Mucosa of rectum (tissue), 2 donors: ENCODE measurements around the gene SIN3B.

Source experiments
- H3K27ac ChIP-seq, 2 donors: one replicate each; pipeline ENCODE4 v1.7.0; 2013; ENCODE audit warnings: inconsistent platforms in 2 of 2, low read depth in 2 of 2, low read length in 2 of 2
- H3K27me3 ChIP-seq, 2 donors: one replicate each; pipeline ENCODE4 v1.7.0; 2013; ENCODE audit warnings: low read length in 2 of 2; ENCODE audit not compliant: control insufficient read depth in 2 of 2, insufficient read depth in 2 of 2
- H3K36me3 ChIP-seq, 2 donors: one replicate each; pipeline ENCODE4 v1.7.0; 2013; ENCODE audit warnings: low read length in 2 of 2; ENCODE audit not compliant: control insufficient read depth in 2 of 2, insufficient read depth in 2 of 2
- H3K4me1 ChIP-seq, 2 donors: one replicate each; pipeline ENCODE4 v1.7.0; 2013; ENCODE audit warnings: low read length in 2 of 2, mild to moderate bottlenecking in 1 of 2; ENCODE audit not compliant: control insufficient read depth in 2 of 2, insufficient read depth in 2 of 2
- H3K4me3 ChIP-seq, 2 donors: one replicate each; pipeline ENCODE4 v1.7.0; 2013; ENCODE audit warnings: low read length in 2 of 2
- H3K9ac ChIP-seq, 2 donors: one replicate each; pipeline ENCODE4 v1.7.0; 2013; ENCODE audit warnings: low read length in 2 of 2, low read depth in 1 of 2, mild to moderate bottlenecking in 1 of 2
- H3K9me3 ChIP-seq, 2 donors: one replicate each; pipeline ENCODE4 v1.7.0; 2013; ENCODE audit warnings: low read length in 2 of 2; ENCODE audit not compliant: control insufficient read depth in 2 of 2
- donor health status: healthy.
- donor health status: Normal muscosa, but diverticular disease.

SIN3B gene

DNA sequence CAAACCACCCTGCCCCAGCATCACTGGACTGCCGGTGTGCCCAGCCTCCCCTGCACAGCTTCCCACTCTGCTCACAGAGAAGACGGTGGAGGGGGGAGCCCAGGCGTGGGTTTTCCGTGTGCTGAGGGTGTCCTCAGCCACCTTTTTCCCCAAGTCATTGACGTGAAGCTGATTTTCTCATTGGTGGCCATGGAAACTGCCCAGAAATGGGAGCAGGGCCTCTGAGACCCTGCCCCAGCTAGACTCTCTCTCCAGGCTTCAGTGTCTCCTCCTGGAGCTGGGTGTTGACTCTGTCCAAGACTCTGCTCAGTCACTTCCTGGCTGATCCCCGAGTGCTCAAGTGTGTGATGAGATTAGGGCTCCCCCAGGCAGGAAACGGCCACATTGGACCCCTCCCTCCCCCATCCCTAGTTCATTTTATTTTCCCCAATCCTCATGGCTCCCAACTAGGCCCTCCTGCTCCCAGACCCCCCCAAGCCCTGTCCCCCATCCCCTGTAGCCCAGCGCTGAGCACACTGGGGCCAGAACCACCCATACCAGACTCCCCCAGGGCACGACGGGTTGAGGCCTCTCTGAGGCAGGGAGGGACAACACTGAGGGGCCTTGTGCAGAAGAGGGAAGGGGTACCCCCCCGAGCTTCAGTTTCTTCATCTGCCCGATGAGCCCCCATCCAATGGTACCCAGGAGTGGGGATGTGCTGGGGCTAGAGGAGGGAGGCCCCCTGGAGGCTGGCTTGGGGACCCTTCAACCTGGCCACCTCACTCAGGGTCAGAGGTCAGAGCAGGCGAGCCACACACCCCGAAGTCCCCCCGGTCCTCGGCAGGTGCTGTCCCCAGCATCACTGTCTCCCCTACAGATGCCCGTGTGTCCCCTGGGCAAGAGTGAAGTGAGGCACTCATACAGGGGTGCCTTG, 58.4 kb downstream of the SIN3B start:
- Histone ChIP-seq H3K4me3 (no peak overlapping the region), H3K4me1 (peaks cover 0 to 5% of the 10 kb centered on the region in 2 donors), H3K27ac (peak overlapping the region in 1 of 2 donors; percentile 52), H3K27me3 (no peaks in the 10 kb centered on the region), H3K36me3 (no peaks in the 10 kb centered on the region), H3K9ac (no peak overlapping the region), H3K9me3 (peaks cover 0 to under 1% of the 10 kb centered on the region in 2 donors)

DNA sequence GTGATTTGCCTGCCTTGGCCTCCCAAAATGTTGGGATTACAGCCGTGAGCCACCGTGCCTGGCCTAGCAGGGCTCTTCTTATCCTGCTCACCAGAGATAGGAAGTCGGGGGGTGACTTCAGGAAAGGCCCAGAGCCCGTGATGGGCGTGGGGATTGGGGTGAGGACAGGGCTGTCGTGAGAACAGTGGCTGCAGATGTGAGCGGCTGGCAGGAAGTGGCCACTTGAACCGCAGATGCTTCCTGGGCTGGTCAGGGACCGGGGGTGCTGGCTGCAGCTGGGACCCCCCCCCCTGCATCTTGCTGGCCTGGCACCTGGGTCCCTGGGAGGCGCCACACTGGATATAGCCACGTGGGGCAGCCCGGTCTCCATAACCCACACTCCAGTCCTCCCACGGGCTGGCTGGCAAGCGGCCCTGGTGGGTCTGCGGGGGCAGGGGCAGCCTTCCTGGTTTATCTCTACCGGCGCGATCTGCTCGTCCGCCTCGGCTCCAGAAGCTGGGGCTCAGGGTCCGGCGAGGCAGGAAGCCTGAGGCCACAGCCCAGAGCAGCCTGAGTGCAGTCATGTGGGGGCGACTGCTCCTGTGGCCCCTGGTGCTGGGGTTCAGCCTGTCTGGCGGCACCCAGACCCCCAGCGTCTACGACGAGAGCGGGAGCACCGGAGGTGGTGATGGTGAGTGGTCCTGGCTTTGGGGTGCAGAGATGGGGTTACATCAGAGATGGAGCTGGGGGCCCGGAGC, 59.6 kb downstream of the SIN3B start, which contains the start of gene F2RL3:
TSS of gene F2RL3 (plus strand) at position 371 of the 737 bp plus-strand sequence. CDS start at position 562, 191 bp downstream.
- Histone ChIP-seq H3K27ac (peak within 1 kb of the TSS; percentile 52 to 76), H3K4me1 (peaks cover under 1 to 5% of the 10 kb centered on the region in 2 donors), H3K9me3 (no peaks in the 10 kb centered on the region), H3K9ac (peak within 1 kb of the TSS in 1 of 2 donors; percentile 26), H3K36me3 (no peaks in the 10 kb centered on the region), H3K27me3 (no peaks in the 10 kb centered on the region), H3K4me3 (peak within 1 kb of the TSS; percentile 23 to 48)

DNA sequence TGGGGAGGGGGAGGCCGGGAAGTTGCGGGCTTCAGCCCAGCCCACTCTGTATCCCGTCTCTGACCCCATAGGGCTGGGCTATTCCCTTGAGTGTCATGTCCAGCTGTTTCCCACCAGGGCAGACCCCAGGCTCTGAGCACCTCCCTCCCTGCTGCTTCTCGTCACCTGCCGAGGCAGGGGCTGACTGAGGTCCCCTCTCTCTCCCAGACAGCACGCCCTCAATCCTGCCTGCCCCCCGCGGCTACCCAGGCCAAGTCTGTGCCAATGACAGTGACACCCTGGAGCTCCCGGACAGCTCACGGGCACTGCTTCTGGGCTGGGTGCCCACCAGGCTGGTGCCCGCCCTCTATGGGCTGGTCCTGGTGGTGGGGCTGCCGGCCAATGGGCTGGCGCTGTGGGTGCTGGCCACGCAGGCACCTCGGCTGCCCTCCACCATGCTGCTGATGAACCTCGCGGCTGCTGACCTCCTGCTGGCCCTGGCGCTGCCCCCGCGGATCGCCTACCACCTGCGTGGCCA, 60.2 kb downstream of the SIN3B start:
- Histone ChIP-seq H3K27me3 (no peaks in the 10 kb centered on the region), H3K4me1 (peaks cover 5 to 8% of the 10 kb centered on the region in 2 donors), H3K36me3 (no peaks in the 10 kb centered on the region), H3K9ac (peak overlapping the region in 1 of 2 donors; percentile 26), H3K4me3 (peak overlapping the region; percentile 23 to 48), H3K9me3 (no peaks in the 10 kb centered on the region), H3K27ac (peak overlapping the region; percentile 52 to 76)

DNA sequence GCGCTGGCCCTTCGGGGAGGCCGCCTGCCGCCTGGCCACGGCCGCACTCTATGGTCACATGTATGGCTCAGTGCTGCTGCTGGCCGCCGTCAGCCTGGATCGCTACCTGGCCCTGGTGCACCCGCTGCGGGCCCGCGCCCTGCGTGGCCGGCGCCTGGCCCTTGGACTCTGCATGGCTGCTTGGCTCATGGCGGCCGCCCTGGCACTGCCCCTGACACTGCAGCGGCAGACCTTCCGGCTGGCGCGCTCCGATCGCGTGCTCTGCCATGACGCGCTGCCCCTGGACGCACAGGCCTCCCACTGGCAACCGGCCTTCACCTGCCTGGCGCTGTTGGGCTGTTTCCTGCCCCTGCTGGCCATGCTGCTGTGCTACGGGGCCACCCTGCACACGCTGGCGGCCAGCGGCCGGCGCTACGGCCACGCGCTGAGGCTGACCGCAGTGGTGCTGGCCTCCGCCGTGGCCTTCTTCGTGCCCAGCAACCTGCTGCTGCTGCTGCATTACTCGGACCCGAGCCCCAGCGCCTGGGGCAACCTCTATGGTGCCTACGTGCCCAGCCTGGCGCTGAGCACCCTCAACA, 60.8 kb downstream of the SIN3B start:
- H3K27me3 ChIP-seq, result no peaks in the 10 kb centered on the region
- H3K9me3 ChIP-seq, result no peaks in the 10 kb centered on the region
- no peak overlapping the region for H3K4me3 ChIP-seq
- peak overlapping the region in 1 of 2 donors; percentile 26 for H3K9ac ChIP-seq
- H3K36me3 ChIP-seq, result no peaks in the 10 kb centered on the region
- H3K27ac ChIP-seq, result peak overlapping the region; percentile 52 to 76
- H3K4me1 ChIP-seq, result peaks cover 5 to 8% of the 10 kb centered on the region in 2 donors

DNA sequence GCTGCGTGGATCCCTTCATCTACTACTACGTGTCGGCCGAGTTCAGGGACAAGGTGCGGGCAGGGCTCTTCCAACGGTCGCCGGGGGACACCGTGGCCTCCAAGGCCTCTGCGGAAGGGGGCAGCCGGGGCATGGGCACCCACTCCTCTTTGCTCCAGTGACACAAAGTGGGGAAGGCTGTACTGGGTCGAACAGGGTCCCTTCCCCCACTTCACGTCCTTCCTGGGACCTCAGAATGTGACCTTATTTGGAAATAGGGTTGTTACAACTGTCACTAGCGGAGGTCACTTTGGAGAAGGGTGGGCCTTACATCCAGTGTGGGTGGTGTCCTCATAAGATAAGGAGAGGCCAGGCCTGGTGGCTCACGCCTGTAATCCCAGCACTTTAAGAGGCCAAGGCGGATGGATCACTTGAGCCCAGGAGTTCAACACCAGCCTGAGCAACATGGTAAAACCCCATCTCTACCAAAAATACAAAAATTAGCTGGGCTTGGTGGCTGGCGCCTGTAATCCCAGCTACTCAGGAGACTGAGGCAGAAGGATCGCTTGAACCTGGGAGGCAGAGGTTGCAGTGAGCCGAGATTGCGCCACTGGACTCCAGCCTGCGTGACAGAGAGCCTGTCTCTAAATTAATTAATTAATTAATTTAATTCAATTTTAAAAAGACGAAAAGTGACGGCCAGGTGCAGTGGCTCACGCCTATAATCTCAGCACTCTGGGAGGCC, 61.4 kb downstream of the SIN3B start:
- H3K27ac ChIP-seq, result no peak overlapping the region
- peaks cover 6 to 8% of the 10 kb centered on the region in 2 donors for H3K4me1 ChIP-seq
- H3K4me3 ChIP-seq, result no peak overlapping the region
- H3K36me3 ChIP-seq, result no peaks in the 10 kb centered on the region
- no peak overlapping the region for H3K9ac ChIP-seq
- no peaks in the 10 kb centered on the region for H3K9me3 ChIP-seq
- H3K27me3 ChIP-seq, result no peaks in the 10 kb centered on the region

DNA sequence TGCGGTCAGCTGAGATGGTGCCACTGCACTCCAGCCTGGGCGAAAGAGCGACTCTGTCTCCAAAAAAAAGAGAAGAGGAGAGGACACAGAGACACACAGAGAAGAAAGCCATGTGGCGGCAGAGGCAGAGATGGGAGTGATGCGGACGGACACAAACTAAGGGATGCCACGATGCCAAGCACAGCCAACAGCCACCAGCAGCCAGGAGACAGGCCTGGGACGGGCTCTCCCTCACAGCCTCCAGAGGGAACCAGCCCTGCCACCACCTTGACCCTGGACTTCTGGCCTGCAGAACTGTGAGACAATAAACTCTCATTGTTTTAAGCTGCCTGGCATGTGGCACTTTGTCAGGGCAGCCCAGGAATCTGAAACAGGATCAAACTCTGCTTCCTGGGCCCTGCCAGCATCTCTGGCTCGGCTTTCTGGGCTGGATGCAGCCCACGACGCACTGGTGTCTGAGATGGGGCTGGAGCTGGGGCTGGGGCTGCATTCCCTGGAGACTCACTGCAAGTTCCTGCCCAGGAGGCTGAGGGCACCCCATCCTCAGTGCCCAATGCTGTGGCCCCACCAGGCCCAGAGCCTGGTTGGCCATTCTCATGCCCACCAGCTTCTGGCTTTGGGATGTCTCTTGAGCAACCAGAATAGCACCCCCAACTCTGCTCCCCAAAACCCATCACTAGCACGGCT, 62.6 kb downstream of the SIN3B start:
- Histone ChIP-seq H3K9ac (no peak overlapping the region), H3K4me3 (no peak overlapping the region), H3K36me3 (no peaks in the 10 kb centered on the region), H3K9me3 (no peaks in the 10 kb centered on the region), H3K4me1 (peaks cover 14 to 15% of the 10 kb centered on the region in 2 donors), H3K27me3 (no peaks in the 10 kb centered on the region), H3K27ac (no peak overlapping the region)

DNA sequence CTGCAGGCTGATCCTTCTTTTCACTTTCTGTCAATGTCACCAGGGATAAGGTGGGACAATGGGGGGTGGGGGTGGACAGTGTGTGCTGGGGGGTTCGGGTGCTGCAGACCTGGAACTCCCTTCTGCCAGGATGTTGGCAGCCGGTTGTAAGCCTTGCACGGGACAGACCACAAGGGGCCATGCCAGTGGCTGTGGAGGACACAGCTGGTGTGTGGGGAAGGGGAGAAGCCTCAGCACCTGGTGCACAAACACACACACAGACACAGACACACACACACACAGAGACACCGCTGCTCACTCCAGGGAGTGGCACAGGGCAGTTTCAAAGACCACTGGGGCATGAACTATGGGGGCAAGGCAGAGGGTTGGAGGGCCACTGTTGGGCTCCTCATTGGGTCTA, 63.2 kb downstream of the SIN3B start:
- Histone ChIP-seq H3K36me3 (no peaks in the 10 kb centered on the region), H3K27ac (no peak overlapping the region), H3K4me3 (no peak overlapping the region), H3K9ac (no peak overlapping the region), H3K27me3 (no peaks in the 10 kb centered on the region), H3K9me3 (no peaks in the 10 kb centered on the region), H3K4me1 (peaks cover 14 to 15% of the 10 kb centered on the region in 2 donors)

DNA sequence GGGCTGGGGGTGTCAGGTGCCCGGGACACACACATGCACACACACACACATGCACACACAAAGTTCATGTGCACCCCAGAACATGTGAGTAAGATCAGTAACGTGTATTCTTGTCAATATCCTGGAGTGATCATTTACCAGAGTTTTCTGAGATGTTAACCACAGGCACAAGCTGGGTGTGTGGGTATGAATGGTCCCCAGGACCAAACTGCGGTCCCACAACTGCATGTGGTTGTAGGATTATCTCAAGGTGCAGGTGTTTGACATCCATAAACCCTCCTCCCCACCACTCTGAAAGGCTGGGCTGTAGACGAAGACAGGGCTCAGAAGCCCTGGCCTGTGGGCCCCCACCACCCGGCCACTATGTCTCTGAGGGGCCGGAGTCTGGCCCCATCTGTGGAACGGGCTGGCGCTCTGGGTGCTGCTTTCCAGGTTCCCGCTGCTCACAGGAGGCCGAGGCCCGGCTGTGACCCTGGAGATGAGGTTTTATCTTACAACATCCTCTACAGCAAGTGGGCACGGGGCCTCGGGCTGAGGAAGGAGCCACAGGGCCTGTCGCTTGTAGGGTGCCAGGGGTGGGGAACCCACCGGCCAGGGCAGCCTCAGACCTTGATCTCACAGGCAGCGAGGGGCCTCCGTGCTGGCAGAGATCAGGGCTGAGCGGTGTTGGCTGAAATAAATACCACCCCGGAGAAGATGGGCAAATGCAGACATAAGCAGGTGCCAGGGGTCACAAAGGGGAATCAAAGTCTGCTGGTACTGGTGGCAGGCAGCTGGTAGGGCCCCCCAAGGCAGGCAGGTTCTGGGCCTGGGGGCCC, 63.9 kb downstream of the SIN3B start:
- Histone ChIP-seq H3K36me3 (no peaks in the 10 kb centered on the region), H3K4me1 (peaks cover 13 to 14% of the 10 kb centered on the region in 2 donors), H3K27me3 (no peaks in the 10 kb centered on the region), H3K4me3 (no peak overlapping the region), H3K9ac (no peak overlapping the region), H3K27ac (peak overlapping the region; percentile 7 to 52), H3K9me3 (no peaks in the 10 kb centered on the region)
